T-helper 17 cell (primary cell): ENCODE data around the gene PPIP5K2. TPM values are rescaled to one million over a fixed set of nuclear protein-coding genes. Genes with fewer than 3 reads are reported as not detected.
"Not testable (repeated sequence)": the region's sequence is repeated elsewhere in the genome, so short reads cannot be mapped to it uniquely, and the experiment has no call there.

Experiments used
- ATAC-seq: fragments of 150-1000 bp; cut with Tn5 transposase; 2 replicates; pipeline ENCODE4 v1.10.0; 2021; ENCODE audit warnings: mild to moderate bottlenecking, moderate library complexity
- DNase-seq, 3 donors: peaks; one replicate each; pipeline versions ENCODE4 v3.0.0 to v3.0.0-alpha.2; 2020 to 2021
- H3K9me3 ChIP-seq: one replicate; pipeline ENCODE4 v1.7.0; 2013; ENCODE audit warnings: low read length, mild to moderate bottlenecking; ENCODE audit not compliant: control insufficient read depth, poor library complexity, severe bottlenecking
- H3K27ac Mint-ChIP-seq: one replicate; pipeline ENCODE4 v1.8.0; 2022; ENCODE audit warnings: mild to moderate bottlenecking, moderate library complexity, mixed read lengths
- H3K27me3 Mint-ChIP-seq: one replicate; pipeline ENCODE4 v1.8.0; 2022; ENCODE audit warnings: mixed read lengths
- H3K36me3 Mint-ChIP-seq: one replicate; pipeline ENCODE4 v1.8.0; 2022; ENCODE audit warnings: low read depth, mixed read lengths
- H3K4me1 Mint-ChIP-seq: one replicate; pipeline ENCODE4 v1.8.0; 2022; ENCODE audit warnings: mild to moderate bottlenecking, mixed read lengths
- H3K4me3 Mint-ChIP-seq: one replicate; pipeline ENCODE4 v1.8.0; 2022; ENCODE audit warnings: mild to moderate bottlenecking, moderate library complexity, mixed read lengths
- total RNA-seq, 4 donors: library from RNA in 2 of 4; stranded (reverse) in 2 of 4; gene quantifications; one replicate each; pipeline ENCODE4 v1.2.3 and lab custom pipeline; 2022 to 2026

The PPIP5K2 gene
- total RNA-seq (10 to 100 TPM; 45.2 to 48.7 TPM), total RNA-seq (lab: John Stamatoyannopoulos, UW) (61.1 to 61.8 reads per million in 2 donors)

DNA sequence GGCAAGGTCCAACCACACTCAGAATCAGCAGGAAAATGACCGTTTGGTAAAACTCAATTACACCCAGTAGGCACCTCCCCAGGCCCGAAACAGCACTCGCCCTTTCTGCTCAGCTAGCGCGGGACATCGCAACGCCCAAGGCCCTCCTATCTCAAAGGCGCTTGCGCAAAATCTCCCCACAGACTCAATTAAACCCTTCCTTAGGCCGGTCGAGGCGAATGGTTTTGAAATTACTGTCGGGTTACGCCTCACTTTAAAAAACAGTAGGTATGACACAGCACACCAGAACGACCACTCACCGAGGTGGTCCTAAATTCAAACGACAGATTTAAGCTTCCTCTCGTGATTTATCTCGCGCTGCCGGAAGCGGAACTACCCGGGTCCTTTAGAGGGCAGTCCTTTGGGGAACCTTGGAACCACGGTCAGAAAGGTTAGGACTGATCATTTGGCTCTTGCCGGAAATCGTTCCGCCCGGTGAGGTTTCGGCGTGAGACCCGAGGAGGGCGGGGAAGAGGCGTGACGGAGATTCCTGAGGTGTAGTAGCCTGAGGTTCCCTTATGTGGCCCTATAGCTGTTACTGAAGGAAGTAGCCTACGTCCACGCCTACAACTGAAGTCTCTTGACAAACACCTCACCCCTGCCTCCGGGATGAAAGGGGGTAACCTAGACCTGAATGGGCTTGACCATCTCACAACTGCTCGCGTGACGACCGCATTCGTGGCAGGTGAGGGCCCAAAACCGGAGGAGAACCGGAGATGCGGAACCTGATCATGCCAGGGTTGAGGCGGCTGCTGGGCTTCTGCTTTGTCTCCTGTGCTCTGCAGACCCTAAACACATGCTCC, at the start of gene PPIP5K2, which contains the start of gene GIN1:
Gene PPIP5K2 (plus strand): TSS at position 537 of the 842 bp plus-strand sequence. CDS start 9,289 bp downstream, outside the sequence.
Gene GIN1 (minus strand): TSS at position 374 of the 842 bp plus-strand sequence. CDS start 11,431 bp downstream, outside the sequence.
- H3K9me3 ChIP-seq = no peaks in the 10 kb centered on the region
- DNase-seq (peak; percentile 84 to 96 (median 93)), ATAC-seq (peak; percentile 92)
- Mint-ChIP-seq H3K4me1 (peaks cover 35% of the 10 kb centered on the region), H3K36me3 (peaks cover 6% of the 10 kb centered on the region), H3K27ac (peak within 1 kb of the TSS; percentile 99), H3K4me3 (peak within 1 kb of the TSS; percentile 97), H3K27me3 (no peaks in the 10 kb centered on the region)

GRCh38 chr5:103073500-103073899, 46.6 kb upstream of the PPIP5K2 start:
- not testable (repeated sequence) for DNase-seq, H3K36me3 Mint-ChIP-seq, H3K27ac Mint-ChIP-seq, H3K9me3 ChIP-seq, ATAC-seq, H3K27me3 Mint-ChIP-seq, H3K4me3 Mint-ChIP-seq, H3K4me1 Mint-ChIP-seq

GRCh38 chr5:103075442-103075841, 44.7 kb upstream of the PPIP5K2 start:
- ATAC-seq = no peak
- H3K9me3 ChIP-seq = peaks cover 2% of the 10 kb centered on the region
- Mint-ChIP-seq H3K4me1 (no peaks in the 10 kb centered on the region), H3K27ac (no peak overlapping the region), H3K4me3 (no peak overlapping the region), H3K36me3 (no peaks in the 10 kb centered on the region), H3K27me3 (no peaks in the 10 kb centered on the region)
- DNase-seq = no peak

DNA sequence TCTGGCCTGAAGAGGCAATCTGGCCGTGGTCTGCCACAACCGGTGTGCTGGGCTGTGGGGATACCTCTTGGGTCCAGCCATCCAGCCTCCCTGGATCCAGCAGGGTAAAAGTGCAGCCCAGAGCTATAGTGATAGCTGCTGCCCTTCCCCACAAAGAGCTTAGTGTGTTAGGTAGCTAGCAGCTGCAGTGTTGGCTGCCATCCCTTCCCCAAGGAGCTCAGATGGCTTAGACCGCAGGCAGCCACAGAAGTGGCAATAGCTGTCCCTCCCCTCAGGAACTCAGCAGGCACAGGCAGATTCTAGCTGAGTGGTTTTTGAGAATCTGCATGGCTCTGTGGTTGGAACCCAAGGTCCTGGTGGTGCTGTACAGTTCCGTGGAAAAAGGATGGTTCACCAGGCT, 40.3 kb upstream of the PPIP5K2 start:
- ATAC-seq (no peak), DNase-seq (no peak)
- Mint-ChIP-seq H3K27ac (no peak overlapping the region), H3K4me3 (no peak overlapping the region), H3K4me1 (no peaks in the 10 kb centered on the region), H3K36me3 (peaks cover 5% of the 10 kb centered on the region), H3K27me3 (no peaks in the 10 kb centered on the region)
- peaks cover 16% of the 10 kb centered on the region for H3K9me3 ChIP-seq

- Mint-ChIP-seq H3K27ac (no peak overlapping the region), H3K36me3 (peaks cover 11% of the 10 kb centered on the region), H3K4me1 (no peaks in the 10 kb centered on the region), H3K4me3 (no peak overlapping the region), H3K27me3 (no peaks in the 10 kb centered on the region)
- DNase-seq (no peak), ATAC-seq (no peak)
- peaks cover 18% of the 10 kb centered on the region for H3K9me3 ChIP-seq
Observed at GRCh38 chr5:103086547-103086946, 33.6 kb upstream of the PPIP5K2 start.

- peaks cover 10% of the 10 kb centered on the region for H3K36me3 Mint-ChIP-seq
- ATAC-seq (no peak), DNase-seq (no peak)
- no peak overlapping the region for H3K4me3 Mint-ChIP-seq
- peaks cover 9% of the 10 kb centered on the region for H3K9me3 ChIP-seq
- H3K4me1 Mint-ChIP-seq = no peaks in the 10 kb centered on the region
- H3K27ac Mint-ChIP-seq = no peak overlapping the region
- no peaks in the 10 kb centered on the region for H3K27me3 Mint-ChIP-seq
Observed at GRCh38 chr5:103089272-103089671, 30.8 kb upstream of the PPIP5K2 start.

DNA sequence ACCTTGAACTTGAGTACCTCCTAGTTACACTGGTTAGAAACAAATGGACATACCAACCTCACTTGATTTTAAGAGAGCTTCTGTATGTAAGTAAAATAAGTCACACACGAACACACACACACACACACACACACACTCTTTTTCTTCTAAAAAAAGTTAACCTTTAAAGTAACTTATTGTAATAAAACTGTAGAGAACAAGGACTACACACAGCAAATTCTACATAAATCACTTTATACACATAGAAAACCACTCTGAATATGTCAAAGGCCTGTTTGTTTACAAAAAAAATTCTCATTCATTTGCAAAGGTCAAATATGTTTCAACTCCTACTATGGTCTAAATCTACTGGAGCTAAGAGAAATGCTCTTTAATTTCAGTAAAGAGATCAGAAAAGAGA, 29.3 kb upstream of the PPIP5K2 start:
- H3K27ac Mint-ChIP-seq = no peak overlapping the region
- H3K9me3 ChIP-seq = peaks cover 4% of the 10 kb centered on the region
- no peaks in the 10 kb centered on the region for H3K4me1 Mint-ChIP-seq
- DNase-seq = no peak
- H3K4me3 Mint-ChIP-seq = no peak overlapping the region
- H3K36me3 Mint-ChIP-seq = peaks cover 9% of the 10 kb centered on the region
- ATAC-seq = no peak
- no peaks in the 10 kb centered on the region for H3K27me3 Mint-ChIP-seq

GRCh38 chr5:103092676-103093075, 27.4 kb upstream of the PPIP5K2 start:
- ATAC-seq (no peak), DNase-seq (no peak)
- no peaks in the 10 kb centered on the region for H3K9me3 ChIP-seq
- no peak overlapping the region for H3K27ac Mint-ChIP-seq
- H3K4me1 Mint-ChIP-seq = no peaks in the 10 kb centered on the region
- H3K27me3 Mint-ChIP-seq = no peaks in the 10 kb centered on the region
- peaks cover 3% of the 10 kb centered on the region for H3K36me3 Mint-ChIP-seq
- no peak overlapping the region for H3K4me3 Mint-ChIP-seq

DNA sequence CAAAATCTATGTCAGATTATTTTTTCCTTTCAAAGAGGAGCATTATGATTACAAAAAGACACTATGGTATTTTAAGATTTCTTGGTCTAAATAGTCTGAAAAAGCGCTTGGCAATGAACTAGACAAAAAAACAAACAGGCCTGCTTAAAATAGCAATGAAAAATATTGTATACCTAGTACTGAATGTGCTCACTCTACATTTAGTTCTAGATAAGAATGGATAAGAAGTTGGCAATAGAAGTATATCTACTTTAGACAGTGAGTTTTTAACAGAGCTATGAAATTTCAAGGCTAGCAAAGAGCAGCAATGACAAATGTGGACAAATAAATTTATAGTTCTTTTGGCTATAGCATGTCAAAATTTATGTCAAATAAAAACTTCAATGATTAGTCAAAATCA, 26.4 kb upstream of the PPIP5K2 start:
- no peak for ATAC-seq
- Mint-ChIP-seq H3K4me3 (no peak overlapping the region), H3K27ac (no peak overlapping the region), H3K4me1 (no peaks in the 10 kb centered on the region), H3K36me3 (peaks cover 3% of the 10 kb centered on the region), H3K27me3 (no peaks in the 10 kb centered on the region)
- no peak for DNase-seq
- H3K9me3 ChIP-seq = no peaks in the 10 kb centered on the region

- peaks cover 3% of the 10 kb centered on the region for H3K36me3 Mint-ChIP-seq
- no peak overlapping the region for H3K27ac Mint-ChIP-seq
- no peak for ATAC-seq
- H3K4me1 Mint-ChIP-seq = no peaks in the 10 kb centered on the region
- H3K9me3 ChIP-seq = no peaks in the 10 kb centered on the region
- H3K27me3 Mint-ChIP-seq = no peaks in the 10 kb centered on the region
- H3K4me3 Mint-ChIP-seq = no peak overlapping the region
- no peak for DNase-seq
Observed at GRCh38 chr5:103094737-103095136, 25.4 kb upstream of the PPIP5K2 start.

DNA sequence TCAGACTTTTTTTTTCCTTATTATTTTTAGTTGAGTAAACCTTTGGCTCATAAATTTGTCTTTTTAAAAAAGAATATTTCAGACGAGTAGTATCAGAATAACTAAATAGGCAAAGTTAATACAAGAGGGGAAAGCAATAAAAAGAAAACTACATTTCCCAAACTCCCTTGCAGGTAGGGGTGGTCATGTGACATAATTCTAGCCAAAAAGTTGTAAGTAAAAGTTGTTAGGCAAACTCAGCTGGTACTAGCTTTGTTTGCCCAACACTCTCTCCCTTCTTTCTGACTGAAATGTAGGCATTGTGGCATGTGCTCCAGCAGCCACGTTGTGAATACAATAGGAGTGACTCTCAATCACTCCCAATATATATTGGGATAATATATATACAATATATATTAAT, 21.1 kb upstream of the PPIP5K2 start:
- Mint-ChIP-seq H3K27ac (no peak overlapping the region), H3K4me1 (peaks cover 2% of the 10 kb centered on the region), H3K36me3 (peaks cover 3% of the 10 kb centered on the region), H3K4me3 (no peak overlapping the region), H3K27me3 (no peaks in the 10 kb centered on the region)
- ATAC-seq (no peak), DNase-seq (no peak)
- H3K9me3 ChIP-seq = no peaks in the 10 kb centered on the region

DNA sequence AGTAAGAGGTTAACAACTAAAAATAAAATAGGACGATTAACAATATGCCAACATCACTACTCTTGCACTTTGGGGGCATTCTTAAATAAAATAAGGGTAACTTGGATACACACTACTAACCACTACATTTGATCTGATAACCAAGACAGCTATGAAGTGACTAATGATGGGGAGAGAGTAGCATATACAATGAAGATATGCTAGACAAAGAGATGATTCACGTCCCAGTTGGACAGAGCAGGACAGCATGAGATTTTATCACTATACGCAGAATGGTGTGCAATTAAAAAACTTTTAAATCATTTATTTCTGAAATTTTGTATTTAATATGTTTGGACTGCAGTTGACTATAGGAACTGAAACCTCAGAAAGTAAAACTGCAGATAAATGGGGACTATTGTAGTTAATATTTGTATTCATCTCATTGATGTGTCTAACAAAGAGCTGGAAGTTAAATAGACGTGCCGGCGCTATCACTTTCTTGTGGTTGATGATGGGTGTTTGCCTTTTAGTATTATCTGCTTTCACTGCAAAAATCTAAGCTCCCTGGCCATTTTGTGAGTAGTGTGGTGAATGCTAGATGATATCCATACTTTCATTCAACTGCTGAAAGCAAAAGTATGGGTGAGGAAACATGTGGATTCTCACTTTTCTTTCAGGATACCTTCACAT, 18.9 kb upstream of the PPIP5K2 start:
- DNase-seq = no peak
- Mint-ChIP-seq H3K27ac (no peak overlapping the region), H3K27me3 (no peaks in the 10 kb centered on the region), H3K4me3 (no peak overlapping the region), H3K36me3 (peaks cover 3% of the 10 kb centered on the region), H3K4me1 (peaks cover 2% of the 10 kb centered on the region)
- no peak for ATAC-seq
- H3K9me3 ChIP-seq = no peaks in the 10 kb centered on the region

DNA sequence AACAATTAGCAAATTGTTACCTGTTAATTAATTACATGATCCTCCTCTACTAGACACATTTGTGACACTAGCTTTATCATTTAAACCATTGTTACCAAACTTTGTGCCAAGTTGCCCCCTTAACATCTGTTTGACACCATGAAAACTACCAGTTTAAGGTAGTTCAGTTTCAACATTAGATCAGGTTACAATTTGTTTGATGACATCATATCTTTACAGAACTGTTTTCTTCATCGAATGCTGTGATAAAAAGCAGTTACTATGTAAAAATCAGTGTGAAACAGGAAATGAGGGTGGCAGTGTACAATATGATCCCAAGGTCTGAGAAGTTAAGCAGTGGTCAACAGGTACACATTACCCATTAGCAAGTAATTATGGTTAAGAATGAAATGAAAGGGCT, 17.9 kb upstream of the PPIP5K2 start:
- no peak overlapping the region for H3K4me3 Mint-ChIP-seq
- peaks cover 3% of the 10 kb centered on the region for H3K36me3 Mint-ChIP-seq
- no peak overlapping the region for H3K27ac Mint-ChIP-seq
- peaks cover 2% of the 10 kb centered on the region for H3K4me1 Mint-ChIP-seq
- no peaks in the 10 kb centered on the region for H3K27me3 Mint-ChIP-seq
- DNase-seq = no peak
- ATAC-seq = no peak
- H3K9me3 ChIP-seq = no peaks in the 10 kb centered on the region
